SK-N-MC (cell line): ENCODE measurements around the gene RAB7A.

Experiments used
- EZH2 ChIP-seq: fragments of 200-600 bp; sonication (generic); IDR thresholded peaks from one replicate; pipeline ENCODE4 v1.6.1; 2017; ENCODE audit warnings: antibody characterized with exemption
- FOXP2 ChIP-seq: optimal IDR thresholded peaks from 2 replicates; pipeline ENCODE3; 2011; ENCODE audit warnings: mild to moderate bottlenecking, moderate library complexity; ENCODE audit not compliant: insufficient read depth; ENCODE audit errors: extremely low read length, control extremely low read depth
- POLR2AphosphoS5 ChIP-seq: IDR thresholded peaks from 2 replicates; pipeline ENCODE4 v1.6.1; 2012; ENCODE audit warnings: mild to moderate bottlenecking, low read depth, low read length, borderline replicate concordance

DNA sequence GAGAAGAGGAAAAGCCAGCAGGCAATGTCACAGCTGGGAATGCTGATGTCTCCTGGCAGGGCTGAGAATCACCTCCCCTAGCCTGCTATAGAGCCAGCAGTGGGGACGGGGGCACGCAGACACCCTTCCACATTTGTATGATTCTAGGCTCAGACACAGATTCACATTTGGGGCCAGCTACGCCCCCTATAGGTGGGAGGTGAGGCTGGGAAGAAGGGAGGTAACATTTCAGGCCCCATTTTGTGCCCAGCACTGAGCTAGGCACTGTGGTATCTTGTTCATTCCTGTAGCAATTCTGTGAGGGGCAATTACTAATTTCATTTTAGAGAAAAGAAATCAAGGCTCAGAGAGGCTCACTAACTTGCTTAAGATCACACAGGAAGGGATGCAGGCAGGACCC is 137.6 kb downstream of the RAB7A start:
- TF ChIP-seq POLR2AphosphoS5 (no peak), EZH2 (no peak), FOXP2 (no peak)
